Right cardiac atrium (tissue), 5 donors: ENCODE data around the gene CITED4. TPM values are rescaled to one million over a fixed set of nuclear protein-coding genes. Genes with fewer than 3 reads are reported as not detected.

Experiments used
- ATAC-seq, 2 donors: fragments of 200-7000 bp; cut with Tn5 transposase; one replicate each; pipeline versions ENCODE4 v1.8.0 to v1.9.1; 2020; ENCODE audit warnings: moderate library complexity in 2 of 2, mild to moderate bottlenecking in 1 of 2
- DNase-seq, 3 donors: peaks; one replicate each; pipeline ENCODE4 v3.0.0-alpha.2; 2020
- H3K27ac ChIP-seq: one replicate; pipeline ENCODE4 v1.5.1; 2013; ENCODE audit warnings: mild to moderate bottlenecking, low read length, control low read depth, moderate library complexity
- H3K27me3 ChIP-seq: one replicate; pipeline ENCODE4 v1.6.1; 2013; ENCODE audit not compliant: control insufficient read depth, insufficient read depth
- H3K4me1 ChIP-seq: one replicate; pipeline ENCODE4 v1.6.1; 2013; ENCODE audit warnings: low read length; ENCODE audit not compliant: control insufficient read depth, insufficient read depth
- H3K4me3 ChIP-seq: one replicate; pipeline ENCODE4 v1.5.1; 2013; ENCODE audit warnings: low read length, control low read depth
- H3K9me3 ChIP-seq: one replicate; pipeline ENCODE4 v1.6.1; 2013; ENCODE audit warnings: low read length; ENCODE audit not compliant: control insufficient read depth
- WGBS: extraction: QIAGEN DNeasy Blood & Tissue Kit; methylation state at CpG from one replicate; pipeline ENCODE4 v1.1.7; 2013; 5-methylcytosine and 5-hydroxymethylcytosine counted together
- intact Hi-C, 4 donors: fragments of 100-400 bp; cut with DNase I; formaldehyde crosslinking; loops; one replicate each; pipeline versions ENCODE4 v1.11.0 to v1.14.0; 2022 to 2023
- polyA plus RNA-seq: library from polyadenylated mRNA; stranded (reverse); fragments of 200-250 nt; gene quantifications from one replicate; pipeline ENCODE4 v1.2.3, GENCODE V29; 2013
- total RNA-seq, 4 donors: library from RNA; stranded (reverse); fragmentation: NEBNext Ultra II Directional; extraction: Animal tissue kit (Norgen Biotek cat#: 25700); gene quantifications; one replicate each; pipeline ENCODE4 v1.2.1, GENCODE V29; 2021
- donor health status: healthy with polysubstance abuse.
- donor health status: DM: no; HTN: yes; CAD: no.
- donor health status: DM: no; HTN: no; CAD: no.
- donor health status: DM: no; HTN: yes; CAD: no; lungs with severe emphysema.
- donor health status: DM: yes; HTN: yes; CAD: no.

Gene CITED4
- total and polyA plus RNA-seq, 5 donors: 13.7 to 44.5 (median 37.8) TPM

GRCh38 chr1:40830419-40830943, 31.7 kb downstream of the CITED4 start:
- 92% methylated on average over 13 of the region's 13 CpGs for WGBS
- intact Hi-C loops: no loop called here
- Histone ChIP-seq H3K27ac (no peak overlapping the region), H3K9me3 (no peaks in the 10 kb centered on the region), H3K4me1 (no peaks in the 10 kb centered on the region), H3K4me3 (no peak overlapping the region), H3K27me3 (no peaks in the 10 kb centered on the region)
- ATAC-seq (no peak), DNase-seq (no peak)

GRCh38 chr1:40829631-40830245, 32.4 kb downstream of the CITED4 start:
- WGBS: 80% methylated on average over 14 of the region's 14 CpGs
- intact Hi-C loops: no loop called here
- Histone ChIP-seq H3K9me3 (no peaks in the 10 kb centered on the region), H3K27me3 (no peaks in the 10 kb centered on the region), H3K27ac (no peak overlapping the region), H3K4me3 (no peak overlapping the region), H3K4me1 (no peaks in the 10 kb centered on the region)
- DNase-seq (no peak), ATAC-seq (no peak)

GRCh38 chr1:40825996-40826395, 36.2 kb downstream of the CITED4 start:
- no peak for DNase-seq
- Histone ChIP-seq H3K27ac (no peak overlapping the region), H3K4me1 (no peaks in the 10 kb centered on the region), H3K27me3 (no peaks in the 10 kb centered on the region), H3K9me3 (no peaks in the 10 kb centered on the region), H3K4me3 (no peak overlapping the region)
- ATAC-seq: no peak
- 52% methylated on average over 5 of the region's 5 CpGs for WGBS
- intact Hi-C loops: no loop called here

- ATAC-seq: peak; percentile 10 to 70
Observed at GRCh38 chr1:40825435-40825788, 36.8 kb downstream of the CITED4 start.

GRCh38 chr1:40824591-40825434, 37.4 kb downstream of the CITED4 start:
- Histone ChIP-seq H3K4me1 (no peaks in the 10 kb centered on the region), H3K27me3 (no peaks in the 10 kb centered on the region), H3K27ac (no peak overlapping the region), H3K9me3 (no peaks in the 10 kb centered on the region), H3K4me3 (no peak overlapping the region)
- DNase-seq: no peak
- 71% methylated on average over 18 of the region's 18 CpGs for WGBS
- intact Hi-C loops: no loop called here
- ATAC-seq: no peak

More at GRCh38 chr1:40825435-40825788, 36.8 kb downstream of the CITED4 start:
- Histone ChIP-seq H3K4me1 (no peaks in the 10 kb centered on the region), H3K27me3 (no peaks in the 10 kb centered on the region), H3K4me3 (no peak overlapping the region), H3K9me3 (no peaks in the 10 kb centered on the region), H3K27ac (no peak overlapping the region)
- WGBS: 64% methylated on average over 3 of the region's 3 CpGs
- intact Hi-C loops: no loop called here
- no peak for DNase-seq

- H3K9me3 ChIP-seq: no peaks in the 10 kb centered on the region
- no peaks in the 10 kb centered on the region for H3K27me3 ChIP-seq
- DNase-seq: no peak
- intact Hi-C loops: no loop called here
- ATAC-seq: no peak
- WGBS: 97% methylated on average over 17 of the region's 17 CpGs
- no peak overlapping the region for H3K4me3 ChIP-seq
- no peak overlapping the region for H3K27ac ChIP-seq
- no peaks in the 10 kb centered on the region for H3K4me1 ChIP-seq
Observed at GRCh38 chr1:40823983-40824382, 38.2 kb downstream of the CITED4 start.

GRCh38 chr1:40823345-40823744, 38.8 kb downstream of the CITED4 start:
- H3K4me3 ChIP-seq: no peak overlapping the region
- ATAC-seq (no peak), DNase-seq (no peak)
- H3K27ac ChIP-seq: no peak overlapping the region
- H3K27me3 ChIP-seq: no peaks in the 10 kb centered on the region
- H3K9me3 ChIP-seq: no peaks in the 10 kb centered on the region
- H3K4me1 ChIP-seq: no peaks in the 10 kb centered on the region
- intact Hi-C loops: no loop called here
- 90% methylated on average over 4 of the region's 4 CpGs for WGBS

- intact Hi-C loops: no loop called here
- DNase-seq (no peak), ATAC-seq (no peak)
- H3K9me3 ChIP-seq: no peaks in the 10 kb centered on the region
- no peak overlapping the region for H3K27ac ChIP-seq
- no peaks in the 10 kb centered on the region for H3K4me1 ChIP-seq
- no peak overlapping the region for H3K4me3 ChIP-seq
- 96% methylated on average over 12 of the region's 12 CpGs for WGBS
- no peaks in the 10 kb centered on the region for H3K27me3 ChIP-seq
Observed at GRCh38 chr1:40822890-40823289, 39.3 kb downstream of the CITED4 start.

GRCh38 chr1:40820911-40821693, 41.1 kb downstream of the CITED4 start:
- 66% methylated on average over 6 of the region's 6 CpGs for WGBS
- Histone ChIP-seq H3K9me3 (no peaks in the 10 kb centered on the region), H3K4me1 (no peaks in the 10 kb centered on the region), H3K27me3 (no peaks in the 10 kb centered on the region), H3K27ac (no peak overlapping the region), H3K4me3 (no peak overlapping the region)
- DNase-seq (no peak), ATAC-seq (no peak)
- intact Hi-C loops: no loop called here

- Histone ChIP-seq H3K9me3 (no peaks in the 10 kb centered on the region), H3K27ac (no peak overlapping the region), H3K4me3 (no peak overlapping the region), H3K4me1 (no peaks in the 10 kb centered on the region), H3K27me3 (no peaks in the 10 kb centered on the region)
- ATAC-seq (no peak), DNase-seq (no peak)
- intact Hi-C loops: no loop called here
- WGBS: 91% methylated on average over 3 of the region's 3 CpGs
Observed at GRCh38 chr1:40820251-40820797, 41.8 kb downstream of the CITED4 start.

- intact Hi-C loops: no loop called here
- no peak overlapping the region for H3K4me3 ChIP-seq
- peak in 1 of 3 donors; percentile 44 for DNase-seq
- H3K27ac ChIP-seq: no peak overlapping the region
- ATAC-seq: no peak
- no peaks in the 10 kb centered on the region for H3K9me3 ChIP-seq
- H3K27me3 ChIP-seq: no peaks in the 10 kb centered on the region
- H3K4me1 ChIP-seq: no peaks in the 10 kb centered on the region
- 47% methylated on average over 26 of the region's 26 CpGs for WGBS
Observed at GRCh38 chr1:40819101-40819500, 43.1 kb downstream of the CITED4 start.
